Glutamatergic neuron (in vitro differentiated cells): ENCODE data around the gene DNAJB2. TPM values are rescaled to one million over a fixed set of nuclear protein-coding genes. Genes with fewer than 3 reads are reported as not detected.

Experiments used
- DNase-seq: peaks from one replicate; pipeline ENCODE4 v3.0.0; 2022
- H3K27ac Mint-ChIP-seq: one replicate; pipeline ENCODE4 v1.8.0; 2020; ENCODE audit warnings: mild to moderate bottlenecking, mixed read lengths, inconsistent platforms; ENCODE audit not compliant: unreplicated experiment
- H3K27me3 Mint-ChIP-seq: one replicate; pipeline ENCODE4 v1.8.0; 2020; ENCODE audit warnings: mild to moderate bottlenecking, moderate library complexity, mixed read lengths, inconsistent platforms; ENCODE audit not compliant: unreplicated experiment
- H3K36me3 Mint-ChIP-seq: one replicate; pipeline ENCODE4 v1.8.0; 2020; ENCODE audit warnings: mild to moderate bottlenecking, mixed read lengths, inconsistent platforms; ENCODE audit not compliant: unreplicated experiment
- H3K4me1 Mint-ChIP-seq: one replicate; pipeline ENCODE4 v1.8.0; 2020; ENCODE audit warnings: mild to moderate bottlenecking, low read depth, mixed read lengths, inconsistent platforms; ENCODE audit not compliant: unreplicated experiment
- H3K4me3 Mint-ChIP-seq: one replicate; pipeline ENCODE4 v1.8.0; 2020; ENCODE audit warnings: mild to moderate bottlenecking, mixed read lengths, inconsistent platforms; ENCODE audit not compliant: unreplicated experiment
- H3K9me3 Mint-ChIP-seq: one replicate; pipeline ENCODE4 v1.8.0; 2020; ENCODE audit warnings: mild to moderate bottlenecking, moderate library complexity, mixed read lengths, inconsistent platforms; ENCODE audit not compliant: unreplicated experiment
- total RNA-seq: library from RNA; stranded (reverse); fragmentation: NEBNext Ultra II Directional; extraction: Animal tissue kit (Norgen Biotek cat#: 25700); gene quantifications from one replicate; pipeline ENCODE4 v1.2.1, GENCODE V29; 2021; ENCODE audit not compliant: unreplicated experiment
- TF ChIP-seq, protein P1 (sequence below): fragments of 200-600 bp; sonication (generic); IDR thresholded peaks from one replicate; pipeline ENCODE4 v1.5.0; 2021; ENCODE audit not compliant: partially characterized antibody, unreplicated experiment

The DNAJB2 gene
- total RNA-seq, 1 donor from 2014 or later, result 124 TPM

DNA sequence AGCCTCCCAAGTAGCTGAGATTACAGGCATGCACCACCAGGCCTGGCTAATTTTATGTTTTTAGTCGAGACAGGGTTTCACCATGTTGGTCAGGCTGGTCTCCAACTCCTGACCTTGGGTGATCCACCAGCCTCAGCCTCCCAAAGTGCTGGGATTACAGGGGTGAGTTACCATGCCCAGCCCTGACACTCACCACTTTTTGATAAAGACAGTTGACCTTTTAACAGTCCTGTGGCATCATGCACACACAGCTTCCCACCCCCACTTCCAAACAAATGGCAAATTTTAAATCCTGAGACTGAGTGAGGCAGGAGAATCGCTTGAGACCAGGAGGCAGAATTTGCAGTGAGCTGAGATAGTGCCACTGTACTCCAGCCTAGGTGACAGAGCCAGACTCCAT is 6.2 kb upstream of the DNAJB2 start:
- H3K27me3 Mint-ChIP-seq, result peaks cover 9% of the 10 kb centered on the region
- no peak for DNase-seq
- H3K4me3 Mint-ChIP-seq, result no peak overlapping the region
- peaks cover 11% of the 10 kb centered on the region for H3K9me3 Mint-ChIP-seq
- no peaks in the 10 kb centered on the region for H3K36me3 Mint-ChIP-seq
- peaks cover 12% of the 10 kb centered on the region for H3K4me1 Mint-ChIP-seq
- H3K27ac Mint-ChIP-seq, result no peak overlapping the region
- TF ChIP-seq, protein P1, sequence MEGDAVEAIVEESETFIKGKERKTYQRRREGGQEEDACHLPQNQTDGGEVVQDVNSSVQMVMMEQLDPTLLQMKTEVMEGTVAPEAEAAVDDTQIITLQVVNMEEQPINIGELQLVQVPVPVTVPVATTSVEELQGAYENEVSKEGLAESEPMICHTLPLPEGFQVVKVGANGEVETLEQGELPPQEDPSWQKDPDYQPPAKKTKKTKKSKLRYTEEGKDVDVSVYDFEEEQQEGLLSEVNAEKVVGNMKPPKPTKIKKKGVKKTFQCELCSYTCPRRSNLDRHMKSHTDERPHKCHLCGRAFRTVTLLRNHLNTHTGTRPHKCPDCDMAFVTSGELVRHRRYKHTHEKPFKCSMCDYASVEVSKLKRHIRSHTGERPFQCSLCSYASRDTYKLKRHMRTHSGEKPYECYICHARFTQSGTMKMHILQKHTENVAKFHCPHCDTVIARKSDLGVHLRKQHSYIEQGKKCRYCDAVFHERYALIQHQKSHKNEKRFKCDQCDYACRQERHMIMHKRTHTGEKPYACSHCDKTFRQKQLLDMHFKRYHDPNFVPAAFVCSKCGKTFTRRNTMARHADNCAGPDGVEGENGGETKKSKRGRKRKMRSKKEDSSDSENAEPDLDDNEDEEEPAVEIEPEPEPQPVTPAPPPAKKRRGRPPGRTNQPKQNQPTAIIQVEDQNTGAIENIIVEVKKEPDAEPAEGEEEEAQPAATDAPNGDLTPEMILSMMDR, result no peak

DNA sequence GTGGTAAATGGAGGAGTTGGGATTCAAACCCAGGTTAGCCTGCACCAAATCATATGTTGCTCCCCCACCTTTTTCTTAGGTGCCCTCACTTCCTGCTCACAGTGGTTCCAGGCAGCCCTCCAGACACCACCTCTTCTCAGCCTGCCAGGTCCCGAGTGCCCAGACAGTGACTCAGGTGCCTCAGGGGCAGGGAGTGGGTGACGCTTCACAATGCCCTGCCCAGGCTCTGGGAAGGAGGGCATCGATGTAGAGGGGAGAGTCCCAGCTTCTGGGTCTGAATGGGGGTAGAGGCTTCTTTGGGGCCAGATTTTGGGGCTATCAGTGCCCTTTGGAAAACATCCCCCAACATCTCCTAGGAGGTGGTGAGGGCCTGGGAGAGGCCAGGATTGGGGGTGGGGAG is 5.2 kb upstream of the DNAJB2 start:
- peaks cover 21% of the 10 kb centered on the region for H3K4me1 Mint-ChIP-seq
- H3K4me3 Mint-ChIP-seq, result no peak overlapping the region
- H3K27ac Mint-ChIP-seq, result no peak overlapping the region
- H3K27me3 Mint-ChIP-seq, result peaks cover 9% of the 10 kb centered on the region
- no peaks in the 10 kb centered on the region for H3K36me3 Mint-ChIP-seq
- peaks cover 16% of the 10 kb centered on the region for H3K9me3 Mint-ChIP-seq
- DNase-seq, result no peak
- TF ChIP-seq, protein P1, result no peak

DNA sequence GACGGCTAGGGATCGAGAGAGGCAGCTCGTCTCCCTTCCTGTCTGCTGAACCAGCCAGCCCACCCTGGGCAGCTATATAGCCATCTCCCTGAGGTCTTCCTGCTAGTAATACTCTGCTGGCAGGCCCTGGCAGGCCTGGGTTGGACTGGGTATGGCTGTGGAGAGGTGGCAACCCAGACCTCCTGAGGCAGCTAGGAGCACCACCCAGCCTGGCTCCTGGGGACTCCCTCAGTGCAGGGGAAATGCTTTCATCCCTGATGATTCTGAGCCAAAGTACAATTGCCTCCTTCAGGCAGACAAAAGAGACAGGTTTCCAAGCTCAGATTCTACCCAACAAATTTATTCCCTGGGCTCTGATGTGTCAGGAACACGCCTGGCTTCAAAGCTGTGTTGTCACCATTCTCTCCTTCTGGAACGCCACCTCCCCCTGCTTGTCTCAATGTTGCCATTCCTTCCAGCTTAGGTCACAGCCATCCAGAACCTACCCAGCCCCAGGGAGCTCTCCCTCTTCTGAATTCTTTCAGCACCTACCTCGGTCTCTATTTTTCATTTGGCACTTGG is 4.7 kb upstream of the DNAJB2 start:
- Mint-ChIP-seq H3K4me3 (no peak overlapping the region), H3K27ac (peak overlapping the region; percentile 8), H3K27me3 (peaks cover 9% of the 10 kb centered on the region), H3K9me3 (peaks cover 16% of the 10 kb centered on the region), H3K36me3 (no peaks in the 10 kb centered on the region), H3K4me1 (peaks cover 21% of the 10 kb centered on the region)
- no peak for DNase-seq
- TF ChIP-seq, protein P1, result no peak

DNA sequence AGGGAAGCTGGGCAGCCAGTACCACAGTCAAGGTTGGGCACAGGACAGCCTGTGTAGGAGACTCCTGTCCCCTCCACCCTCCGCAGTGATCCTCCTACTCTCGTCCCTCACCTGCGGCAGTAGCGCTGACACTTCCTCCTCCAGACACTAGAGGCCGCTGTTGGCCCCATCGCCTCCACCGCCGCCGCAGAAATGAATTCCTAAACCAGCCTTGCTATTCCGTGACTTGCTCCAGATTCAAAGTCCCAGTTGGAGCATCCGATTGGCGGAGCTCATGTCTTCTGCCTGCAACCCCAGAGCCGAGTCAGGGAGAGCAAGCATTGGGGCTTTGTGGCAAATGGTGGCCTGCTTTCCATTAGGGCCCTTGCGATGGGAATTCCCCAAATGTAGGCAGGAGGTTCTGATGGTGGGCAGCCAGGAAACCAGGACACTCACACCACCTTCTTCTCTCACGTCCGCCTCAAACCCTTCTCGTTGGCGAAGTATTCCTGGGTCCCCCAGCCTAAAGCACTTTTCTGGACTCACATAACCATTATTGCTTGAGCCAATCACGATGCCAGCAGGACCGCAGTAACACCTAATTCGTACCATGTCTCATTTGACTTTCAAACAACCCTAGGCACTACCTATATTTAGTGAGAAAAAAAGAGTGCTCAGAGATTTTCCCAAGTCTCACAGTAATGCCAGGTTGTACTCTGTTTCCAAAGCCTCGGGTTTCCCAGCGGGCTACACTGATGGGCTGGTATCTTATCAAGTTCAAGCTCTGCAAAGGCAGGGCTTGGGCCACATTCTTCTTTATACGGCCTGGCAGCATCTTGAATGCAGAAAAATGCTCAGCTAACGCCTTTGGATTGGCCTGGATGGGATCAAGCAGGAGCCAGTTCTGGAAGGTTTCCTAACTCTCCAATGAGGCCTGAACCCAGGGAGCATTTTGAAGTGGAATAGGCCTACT is 1.2 kb upstream of the DNAJB2 start:
- Mint-ChIP-seq H3K36me3 (no peaks in the 10 kb centered on the region), H3K4me3 (peak overlapping the region; percentile 84), H3K4me1 (peaks cover 38% of the 10 kb centered on the region), H3K27me3 (peaks cover 9% of the 10 kb centered on the region), H3K27ac (peak overlapping the region; percentile 94), H3K9me3 (peaks cover 18% of the 10 kb centered on the region)
- DNase-seq, result peak; percentile 86
- TF ChIP-seq, protein P1, result peak; percentile 94
